ENCODE measurements around the gene PAX6.

Gene PAX6

DNA sequence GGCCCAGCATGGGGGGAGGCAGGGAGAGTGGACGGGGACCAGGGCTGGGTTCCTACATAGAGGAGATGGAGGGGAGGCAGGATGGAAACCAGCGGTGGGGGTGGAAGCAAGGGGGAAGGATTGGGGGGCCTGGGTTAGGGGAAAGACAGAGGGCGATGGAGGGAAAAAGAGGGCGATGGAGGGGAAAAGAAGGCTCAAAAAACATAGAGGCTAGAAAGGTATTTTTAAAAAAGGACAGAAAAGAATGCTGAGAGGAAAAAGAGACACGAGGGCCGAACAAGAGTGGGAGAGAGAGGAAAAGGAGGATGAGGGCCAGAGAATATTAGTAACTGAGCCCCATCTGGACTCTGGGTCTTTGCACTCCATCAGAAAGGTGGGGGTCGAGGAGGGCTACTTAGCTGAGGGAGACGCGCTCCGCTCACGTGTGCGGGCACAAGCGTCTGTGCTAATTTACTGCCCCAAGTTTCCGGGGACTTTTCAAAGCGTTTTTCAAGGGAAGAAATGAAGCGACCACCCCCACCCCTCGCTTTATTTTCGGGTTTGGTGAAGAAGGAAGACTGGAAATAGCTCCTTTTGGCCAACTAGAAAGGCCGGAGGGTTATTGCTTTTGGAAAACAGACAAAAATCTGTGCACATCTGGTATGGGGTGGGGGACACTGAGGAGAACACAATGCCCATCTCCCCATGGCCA is 14.5 kb downstream of the PAX6 start:
- no peak for DNase-seq

DNA sequence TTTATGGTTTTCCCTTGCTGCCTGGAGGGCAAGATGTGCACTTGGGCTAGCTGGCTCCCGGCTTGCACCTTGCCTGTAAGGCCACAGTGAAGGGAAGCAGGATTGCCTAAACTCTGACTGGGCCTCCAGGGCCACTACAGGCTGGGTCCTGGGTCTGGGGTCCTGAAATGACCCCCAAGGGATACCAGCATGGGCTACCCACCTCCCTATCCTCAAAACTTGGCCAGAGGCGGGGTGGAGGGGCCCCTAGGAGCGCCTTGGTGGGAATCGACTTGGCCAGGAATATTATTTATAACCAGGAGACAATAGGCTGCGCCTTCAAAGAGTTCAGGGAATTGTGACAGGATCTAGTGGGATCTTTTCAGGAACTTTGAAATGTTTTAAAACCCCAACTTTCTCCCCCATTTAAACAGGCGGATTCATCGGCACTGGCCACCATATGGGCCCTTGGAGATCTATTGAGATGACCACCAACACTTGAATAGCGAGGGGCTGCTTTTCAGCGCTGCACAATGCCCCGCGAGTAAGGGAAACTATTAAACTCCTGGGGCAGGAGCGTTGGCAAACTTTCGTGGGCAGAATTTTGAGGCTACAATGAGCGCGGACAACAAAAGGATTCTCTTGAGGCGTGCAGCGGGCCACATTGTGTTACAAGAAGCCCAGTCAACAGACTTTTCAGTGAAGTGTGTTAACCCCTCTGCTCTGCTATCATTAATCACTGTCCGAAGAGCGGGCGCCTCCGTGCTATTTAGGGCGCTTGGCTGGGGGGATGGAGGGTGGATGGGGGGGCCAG is 15.2 kb downstream of the PAX6 start:
- no peak for DNase-seq

DNA sequence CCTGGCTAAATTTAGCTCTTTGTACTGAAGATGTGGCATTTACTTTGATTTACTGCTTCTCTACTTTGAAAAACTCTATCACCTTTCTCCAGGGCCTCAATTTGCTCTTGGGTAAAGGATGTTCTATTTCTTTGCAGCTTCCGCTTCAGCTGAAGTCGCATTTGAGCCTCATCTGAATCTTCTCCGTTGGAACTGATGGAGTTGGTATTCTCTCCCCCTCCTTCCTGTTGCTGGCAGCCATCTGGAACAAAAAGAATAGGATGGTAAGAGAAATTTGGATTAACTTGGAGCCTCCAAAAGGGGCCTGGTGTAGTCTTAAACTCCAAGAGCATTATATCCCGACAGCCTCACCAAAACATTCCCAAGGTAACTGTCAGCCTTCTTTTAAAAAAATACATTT is 16.6 kb downstream of the PAX6 start:
- no peak for DNase-seq

DNA sequence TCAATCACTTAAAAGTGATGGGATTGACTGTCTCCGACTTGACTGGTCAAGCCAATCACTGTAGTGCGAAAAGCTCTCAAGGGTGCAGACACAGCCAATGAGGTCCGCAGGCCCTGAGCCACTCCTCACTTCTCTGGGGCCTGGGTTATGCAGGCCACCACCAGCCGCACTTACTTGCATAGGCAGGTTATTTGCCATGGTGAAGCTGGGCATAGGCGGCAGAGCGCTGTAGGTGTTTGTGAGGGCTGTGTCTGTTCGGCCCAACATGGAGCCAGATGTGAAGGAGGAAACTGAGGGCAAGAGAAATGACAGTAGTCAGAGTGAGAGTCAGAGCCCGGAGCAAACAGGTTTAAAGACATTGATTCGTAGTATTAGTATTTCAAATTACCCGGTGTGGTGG is 17.9 kb downstream of the PAX6 start:
- DNase-seq = no peak

DNA sequence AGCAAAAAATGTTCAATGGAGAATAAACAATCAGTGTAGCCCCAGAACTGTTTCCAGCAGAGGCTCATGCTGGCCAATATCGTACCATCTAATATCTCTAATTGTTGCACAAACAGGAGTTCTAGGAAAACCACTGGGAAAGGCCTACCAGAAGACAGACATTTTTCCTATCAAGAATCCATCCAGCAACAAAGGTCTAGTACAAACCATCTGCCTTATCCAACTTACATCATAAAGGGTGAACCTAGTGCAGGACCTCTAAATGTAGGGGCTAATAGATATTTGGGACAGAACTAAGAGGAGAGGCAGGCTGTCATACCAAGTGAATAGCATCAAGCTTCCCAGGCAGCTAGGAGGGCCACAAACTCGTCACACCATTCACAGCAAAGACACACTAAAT is 18.7 kb downstream of the PAX6 start:
- no peak for DNase-seq

DNA sequence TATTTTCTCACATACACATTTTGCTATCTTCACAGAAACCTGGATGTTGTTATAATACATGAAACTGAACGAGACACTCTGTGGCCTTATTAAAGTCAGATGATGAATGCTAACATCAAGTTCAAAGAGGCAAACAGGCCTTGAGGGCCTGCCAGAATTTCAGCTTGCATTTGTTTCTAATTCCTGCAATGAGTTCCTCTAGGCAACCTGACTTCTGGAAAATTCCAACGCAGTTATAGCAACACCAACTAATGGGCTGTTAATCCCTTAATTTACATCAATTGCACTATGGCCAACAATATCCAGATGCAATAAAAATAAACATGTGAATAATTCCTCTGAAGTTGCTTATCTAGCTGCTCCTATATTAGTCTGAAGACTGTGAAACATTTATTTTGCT is 19.1 kb downstream of the PAX6 start:
- DNase-seq = no peak

DNA sequence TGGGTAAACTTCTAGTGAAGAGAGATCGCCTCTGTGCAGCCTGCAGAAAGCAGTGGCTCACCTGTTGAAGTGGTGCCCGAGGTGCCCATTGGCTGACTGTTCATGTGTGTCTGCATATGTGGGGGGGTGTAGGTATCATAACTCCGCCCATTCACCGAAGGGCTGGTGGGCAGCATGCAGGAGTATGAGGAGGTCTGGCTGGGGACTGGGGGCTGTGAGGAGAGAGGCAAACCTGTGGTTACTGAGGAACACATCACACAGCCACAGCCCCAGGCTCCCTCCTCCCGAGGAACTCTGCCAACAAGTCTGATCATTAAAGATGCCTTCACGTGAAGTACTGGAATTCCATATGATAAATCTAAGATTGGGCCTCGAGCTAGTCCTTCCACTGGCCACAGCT is 20.5 kb downstream of the PAX6 start:
- DNase-seq = no peak

DNA sequence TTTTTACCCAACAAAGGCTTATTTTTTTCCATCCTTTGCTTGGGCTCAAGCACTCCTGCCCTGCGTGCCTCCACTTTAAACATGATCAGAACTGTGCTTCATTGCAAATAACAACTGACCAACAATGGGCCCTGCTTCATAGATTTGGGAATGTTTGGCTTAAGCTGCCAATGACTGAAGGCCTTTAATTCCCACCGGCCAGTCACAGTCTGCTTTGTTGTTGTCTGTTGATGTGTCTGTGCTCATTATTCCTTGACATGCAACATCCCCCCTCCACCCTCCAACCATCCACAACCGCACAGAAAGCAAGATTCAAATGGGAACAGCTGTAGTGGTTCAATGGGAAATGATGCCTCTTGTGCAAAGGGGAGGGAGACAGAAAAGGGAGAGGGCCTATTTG is 23.0 kb downstream of the PAX6 start:
- no peak for DNase-seq

DNA sequence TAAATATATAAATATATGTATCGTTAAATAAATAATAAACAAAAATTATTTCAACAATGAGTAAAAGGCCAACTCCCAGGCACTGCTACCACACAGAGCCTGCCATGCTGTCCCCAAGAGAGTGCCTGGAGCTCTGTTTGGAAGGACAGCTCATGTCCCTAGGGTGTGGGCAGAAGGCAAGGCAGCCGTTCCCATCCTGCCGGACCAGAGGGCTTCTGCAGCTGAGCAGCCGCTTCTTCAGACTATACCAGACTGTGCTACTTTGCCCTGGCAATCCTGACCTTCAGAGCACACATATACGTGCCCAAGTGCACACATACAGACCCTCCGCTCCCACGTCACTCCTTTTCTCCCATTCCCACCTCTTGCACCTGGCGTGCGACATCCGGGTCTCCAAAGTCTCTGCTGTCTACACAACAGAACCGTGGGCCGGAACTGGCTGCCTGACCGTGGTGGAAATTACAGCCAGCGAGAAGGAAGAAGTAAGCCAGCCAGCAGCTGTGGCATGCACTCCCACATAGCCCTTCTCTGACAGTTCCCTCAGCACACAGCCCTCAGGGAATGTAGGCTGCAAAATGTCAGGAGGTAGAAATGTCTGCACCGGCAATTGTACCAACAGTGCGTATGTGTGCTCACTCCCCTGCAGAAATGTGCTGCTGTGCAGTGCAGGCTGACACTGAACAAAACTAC is 24.0 kb downstream of the PAX6 start:
- no peak for DNase-seq

DNA sequence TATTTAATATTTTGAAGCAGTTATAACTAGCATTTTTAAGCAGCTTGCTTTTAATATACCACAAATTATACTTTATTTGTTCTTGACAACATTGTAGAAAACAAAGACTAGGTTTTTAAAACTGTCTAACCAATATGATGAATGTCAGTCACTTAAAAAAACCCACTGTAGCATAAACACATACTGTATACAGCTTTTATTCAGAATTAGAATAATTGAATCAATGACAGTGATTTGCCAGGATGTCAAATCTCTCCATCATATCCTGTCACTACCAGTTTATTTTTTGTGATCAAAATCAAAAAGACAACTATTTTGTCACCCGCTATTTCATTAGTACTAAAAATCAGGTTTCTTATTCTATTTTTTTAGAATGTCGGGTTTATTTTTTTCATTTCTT is 26.5 kb downstream of the PAX6 start:
- DNase-seq = no peak

DNA sequence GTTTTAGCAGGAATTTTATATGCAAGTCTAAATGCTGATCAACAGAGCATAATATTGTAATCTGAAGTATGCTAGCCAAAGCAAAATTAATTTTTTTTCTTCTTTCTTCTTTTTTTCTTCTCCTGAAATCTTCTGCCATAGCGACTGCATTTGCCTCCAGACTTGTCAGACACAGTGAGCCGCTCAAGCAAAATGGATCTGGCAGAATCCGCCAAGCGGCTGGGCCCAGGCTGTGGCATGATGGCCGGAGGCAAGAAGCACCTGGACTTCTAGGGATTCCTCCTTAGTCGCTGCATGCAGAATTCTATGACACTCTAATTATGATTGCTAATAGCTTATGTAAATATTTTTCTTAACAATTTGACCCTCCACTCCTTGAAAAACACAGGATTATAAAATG is 27.9 kb downstream of the PAX6 start:
- no peak for DNase-seq

DNA sequence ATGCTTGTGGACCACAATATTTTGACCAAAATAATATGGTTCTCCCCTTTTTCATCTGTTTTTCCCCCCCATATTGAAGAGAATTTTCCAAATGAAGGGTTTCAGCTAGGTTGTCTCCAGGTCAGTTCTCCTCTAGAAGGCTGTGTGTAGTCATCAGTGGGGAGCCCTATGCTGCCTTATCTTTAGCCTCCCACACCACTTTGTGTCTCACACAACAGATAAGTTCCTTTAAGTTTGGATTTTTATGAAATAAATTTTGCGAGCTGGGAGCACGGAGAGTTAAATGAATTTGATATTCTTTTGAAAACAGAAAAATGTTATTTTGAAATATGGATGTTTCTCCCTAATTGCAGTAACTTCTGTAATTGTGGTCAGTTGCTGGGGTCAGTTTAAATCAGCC is 28.9 kb downstream of the PAX6 start:
- no peak for DNase-seq

DNA sequence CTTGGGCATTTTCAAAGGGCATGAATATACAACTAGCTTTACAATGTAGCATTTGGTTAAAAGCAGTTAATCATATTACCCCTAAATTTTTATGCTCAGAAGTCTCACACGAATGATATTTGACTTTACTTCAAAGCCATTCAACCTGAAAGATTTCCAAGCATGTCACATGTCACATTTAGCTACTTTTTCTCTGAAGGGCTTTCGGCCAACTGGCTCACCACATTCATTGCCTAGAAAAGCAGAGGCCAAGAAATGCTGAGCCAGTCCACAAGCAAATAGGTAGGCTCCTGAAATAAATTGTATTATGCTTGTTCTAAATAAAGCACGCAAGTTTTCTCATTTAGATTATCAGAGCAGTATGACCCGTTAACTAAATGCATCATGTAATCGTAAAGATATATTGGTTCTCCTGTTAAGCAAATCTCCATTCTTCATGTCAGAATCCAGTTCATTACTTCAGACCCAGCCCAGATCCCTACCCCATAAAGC is 30.6 kb downstream of the PAX6 start:
- DNase-seq = no peak

DNA sequence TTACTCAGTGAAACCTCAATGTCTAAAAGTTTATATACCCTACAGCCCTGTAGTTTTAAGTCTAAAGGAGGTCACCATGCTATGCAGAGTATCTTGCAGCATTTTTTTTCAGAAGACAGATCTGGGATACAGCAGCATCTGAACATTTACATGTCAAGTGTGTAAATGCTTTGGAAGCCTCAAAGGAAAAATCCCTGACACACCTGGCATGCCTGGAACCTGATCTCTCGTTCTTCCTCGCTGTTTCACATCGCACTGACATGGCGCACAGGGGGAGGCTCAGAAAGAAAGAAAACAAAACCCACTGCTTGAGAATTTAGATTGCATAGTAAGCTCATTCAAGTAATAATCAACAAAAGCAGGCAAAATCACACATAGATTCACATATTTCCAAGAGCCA is 31.0 kb downstream of the PAX6 start:
- DNase-seq = no peak

DNA sequence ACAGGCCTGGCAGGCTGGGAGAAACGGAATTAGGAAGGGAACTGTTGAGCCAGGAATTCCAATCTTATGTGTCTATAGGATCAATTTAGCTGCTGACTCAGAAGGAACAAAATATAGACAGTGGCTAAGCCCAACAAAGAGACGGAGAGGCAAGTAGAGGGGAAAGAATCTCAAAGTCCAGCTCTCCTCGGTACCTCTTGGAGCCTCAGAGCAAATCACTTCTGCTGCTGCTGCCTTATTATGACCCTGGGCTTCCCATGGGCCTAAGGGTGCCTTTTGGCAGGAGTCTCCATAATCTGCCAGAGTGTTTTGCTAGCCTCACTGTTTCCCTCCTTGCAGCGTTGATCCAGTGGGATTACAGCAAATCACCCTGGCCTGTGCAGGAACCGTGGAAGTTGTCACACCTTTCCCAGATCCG is 31.7 kb downstream of the PAX6 start:
- no peak for DNase-seq

DNA sequence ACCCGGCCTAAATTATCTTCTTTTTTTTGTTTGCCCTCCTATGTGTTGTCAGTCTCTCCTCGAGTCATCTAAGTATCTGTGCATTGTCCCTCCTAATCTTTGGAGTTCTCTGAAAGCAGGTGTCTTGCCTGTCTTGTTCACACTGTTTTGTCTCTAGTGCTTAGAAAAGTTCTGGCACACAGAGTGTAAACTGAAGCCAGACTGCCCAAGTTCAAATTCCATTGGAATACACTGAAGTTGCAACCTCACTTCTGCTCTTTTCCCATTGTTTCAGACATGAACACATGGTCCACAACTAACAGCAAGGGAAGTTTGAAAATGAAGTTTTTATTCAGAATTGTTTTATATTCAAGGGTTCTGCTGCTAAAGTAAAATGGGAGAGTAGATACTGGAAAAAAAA is 38.7 kb downstream of the PAX6 start:
- DNase-seq = no peak

DNA sequence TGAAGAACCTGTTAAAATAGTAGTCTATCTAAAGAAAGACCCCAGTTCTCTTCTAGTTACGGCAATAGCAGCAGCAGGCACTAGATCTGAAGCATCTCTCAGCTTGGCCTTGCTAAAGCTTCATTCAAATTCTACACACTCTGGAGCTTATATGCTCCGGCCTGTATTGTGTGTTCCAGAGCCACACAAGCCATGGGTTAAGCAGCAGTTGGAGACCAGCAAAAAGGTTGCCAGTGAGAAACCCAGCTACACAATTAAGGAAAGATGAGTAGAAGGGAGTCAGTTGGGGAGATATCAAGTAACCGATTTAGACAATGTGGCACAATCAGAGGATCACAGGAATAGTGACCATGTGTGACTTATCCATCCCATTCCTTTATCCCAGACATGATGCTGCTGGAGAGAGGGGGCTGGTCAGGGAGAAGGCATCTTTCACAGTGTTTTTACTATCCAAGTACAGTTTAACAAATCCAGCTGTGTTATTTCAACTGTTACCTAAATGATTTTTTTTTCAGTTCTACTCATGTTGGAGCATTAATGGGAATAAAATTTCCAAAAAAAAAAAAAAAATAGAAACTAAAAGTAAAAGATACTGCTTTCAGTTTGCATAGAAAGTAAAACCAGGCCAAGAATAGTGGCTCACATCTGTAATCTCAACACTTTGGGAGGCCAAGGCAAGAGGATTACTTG is 41.0 kb downstream of the PAX6 start:
- DNase-seq = no peak

DNA sequence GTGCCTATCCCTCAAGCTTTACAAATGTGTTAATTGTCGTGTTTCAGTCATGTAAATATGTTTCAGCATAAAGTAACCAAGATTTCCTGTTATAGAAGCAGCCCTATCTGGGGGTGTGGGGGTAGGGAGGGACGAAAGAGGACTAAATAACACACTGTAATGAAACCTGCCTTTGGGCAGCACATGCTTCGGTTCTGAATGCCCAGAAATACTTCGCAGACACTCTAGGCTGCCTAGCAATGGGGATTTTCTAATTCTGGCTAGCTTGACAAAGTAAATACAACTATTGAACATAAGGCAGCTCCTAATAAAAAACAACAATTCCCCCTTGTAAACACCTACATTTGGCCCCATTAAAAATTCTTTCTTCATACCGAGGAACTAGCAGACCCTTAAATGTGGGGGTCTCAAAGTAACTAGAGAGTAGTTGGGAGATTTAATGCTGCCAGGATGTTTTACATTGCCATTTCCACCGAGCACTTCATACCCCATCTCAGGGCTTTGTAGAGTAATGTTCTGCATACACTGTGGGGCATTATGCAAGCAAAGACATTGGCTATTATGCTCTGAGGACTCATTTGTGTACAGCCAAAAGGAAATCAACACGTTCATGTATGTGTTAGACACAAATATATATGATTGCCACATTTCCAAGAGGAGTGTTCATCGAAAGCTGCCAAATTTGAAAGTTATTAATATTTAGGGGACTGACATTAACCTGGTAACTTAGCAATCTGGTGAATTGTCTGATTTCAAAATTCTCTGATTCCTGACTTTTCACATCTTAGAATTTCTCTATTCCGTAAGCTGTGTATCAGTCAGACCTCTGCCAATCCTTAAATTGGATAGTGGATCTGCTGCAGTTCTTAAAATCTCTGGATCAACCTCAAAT is 42.1 kb downstream of the PAX6 start:
- DNase-seq = no peak

DNA sequence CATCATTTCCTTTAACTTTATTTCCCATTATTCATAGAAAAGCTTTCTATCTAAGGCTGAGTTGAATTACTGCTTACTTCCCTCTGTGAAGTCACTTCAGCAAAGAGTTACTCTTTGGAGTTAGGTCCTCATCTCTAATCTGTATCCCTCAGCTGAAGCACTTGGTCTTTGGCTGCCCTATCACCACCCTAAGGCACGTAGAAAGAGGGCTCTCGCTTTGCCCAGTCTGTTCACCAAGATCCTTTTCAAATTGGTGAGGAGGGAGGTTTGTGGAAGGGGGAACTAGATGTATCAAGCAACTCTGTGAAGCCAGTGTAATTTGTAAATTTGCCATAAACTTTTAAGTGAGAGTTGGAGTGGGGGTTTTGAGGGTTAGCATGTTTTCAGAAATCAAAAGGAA is 43.4 kb downstream of the PAX6 start:
- DNase-seq = no peak

DNA sequence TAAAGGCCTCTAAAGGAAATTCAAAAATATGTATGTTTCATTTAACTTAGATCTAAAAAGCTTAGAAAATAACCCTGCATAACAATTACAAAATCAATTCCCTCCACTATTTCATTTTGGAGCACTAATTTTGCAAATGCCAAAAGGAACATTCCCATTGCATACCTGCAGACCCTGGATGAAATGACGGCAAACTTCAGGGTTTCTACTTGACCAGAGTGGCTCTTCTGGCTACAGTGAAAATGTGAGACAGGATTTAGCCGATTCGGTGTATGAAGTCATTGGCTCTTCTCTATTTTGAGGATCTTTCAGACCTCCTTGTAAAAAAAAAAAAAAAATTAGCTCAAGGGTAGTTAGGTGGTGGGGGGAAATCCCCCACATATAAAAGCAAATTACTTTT is 44.1 kb downstream of the PAX6 start:
- no peak for DNase-seq

DNA sequence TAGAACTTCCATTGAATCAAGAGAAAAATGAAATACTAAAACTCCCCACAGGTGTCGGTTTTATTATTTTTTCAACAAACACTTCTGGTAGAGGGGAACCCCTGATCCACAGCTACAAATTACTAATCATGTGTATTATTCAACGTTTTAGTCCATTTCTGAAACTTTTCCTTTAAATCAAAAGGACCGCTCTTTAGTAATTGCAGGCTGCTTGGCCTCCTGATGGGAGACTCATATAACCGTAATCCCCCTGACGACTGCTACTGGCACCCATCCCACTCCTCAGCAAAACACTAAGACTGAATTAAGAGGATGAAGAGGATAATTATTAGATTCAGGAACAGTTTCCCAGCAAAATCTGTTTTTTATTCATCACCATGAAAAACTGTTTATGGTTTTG is 46.4 kb downstream of the PAX6 start:
- DNase-seq = no peak

DNA sequence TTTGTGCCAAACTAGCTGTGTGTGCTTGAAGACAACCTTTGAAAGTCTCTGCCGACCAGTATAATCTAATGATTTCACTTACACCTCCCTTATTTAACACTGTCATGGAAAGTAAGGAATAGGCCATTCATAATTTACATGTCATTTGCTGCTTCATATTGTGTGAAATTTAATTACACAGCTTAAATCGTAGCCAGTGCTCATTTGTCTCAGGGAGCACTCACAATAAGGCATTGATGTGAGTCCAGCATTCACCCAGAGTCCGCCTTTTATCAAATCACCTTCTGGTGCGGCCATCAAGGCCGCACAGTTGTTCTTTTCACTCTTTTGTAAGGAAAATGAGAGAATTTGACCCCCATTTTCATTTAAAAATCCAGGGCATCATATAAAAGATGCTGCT is 46.9 kb downstream of the PAX6 start:
- DNase-seq = no peak

Data from kidney glomerular epithelial cell (primary cell).